GM12878 (cell line): ENCODE data around the gene LMNTD2. TPM values are rescaled to one million over a fixed set of nuclear protein-coding genes. Genes with fewer than 3 reads are reported as not detected.

Experiments used
- ATF3 ChIP-seq: IDR thresholded peaks from 2 replicates; pipeline ENCODE4 v1.6.1; 2011; ENCODE audit warnings: low read depth, mild to moderate bottlenecking, low read length, moderate library complexity, borderline replicate concordance; ENCODE audit errors: extremely low read depth
- ATF7 ChIP-seq: fragments of 450-650 bp; IDR thresholded peaks from 2 replicates; pipeline ENCODE4 v1.6.1; 2016; ENCODE audit warnings: low read depth, mild to moderate bottlenecking
- BACH1 ChIP-seq: fragments of 450-650 bp; IDR thresholded peaks from 2 replicates; pipeline ENCODE4 v1.6.1; 2017; ENCODE audit warnings: mild to moderate bottlenecking, borderline replicate concordance
- CBFB ChIP-seq: IDR thresholded peaks from 2 replicates; pipeline ENCODE4 v1.6.1; 2016; ENCODE audit warnings: antibody characterized with exemption, low read depth
- CBX5 ChIP-seq: sonication (generic); IDR thresholded peaks from 2 replicates; pipeline ENCODE4 v1.6.1; 2016; ENCODE audit warnings: low read depth, moderate library complexity, mild to moderate bottlenecking, inconsistent platforms
- CEBPB ChIP-seq, 2 experiments: fragments of 150-350 bp in 1 of 2; IDR thresholded peaks; 2 replicates each; pipeline ENCODE4 v1.6.1; 2012 to 2014; ENCODE audit warnings: low read depth in 2 of 2, low read length in 2 of 2, borderline replicate concordance in 1 of 2, inconsistent platforms in 1 of 2
- CREB1 ChIP-seq: IDR thresholded peaks from 2 replicates; pipeline ENCODE4 v1.6.1; 2012; ENCODE audit warnings: low read depth, mild to moderate bottlenecking, inconsistent platforms
- CREM ChIP-seq: IDR thresholded peaks from 2 replicates; pipeline ENCODE4 v1.6.1; 2014; ENCODE audit warnings: antibody characterized with exemption, low read depth
- E2F8 ChIP-seq: fragments of 450-650 bp; IDR thresholded peaks from 2 replicates; pipeline ENCODE4 v1.6.1; 2018; ENCODE audit warnings: mild to moderate bottlenecking, low read depth, moderate library complexity; ENCODE audit not compliant: partially characterized antibody
- EGR1 ChIP-seq, 2 experiments: IDR thresholded peaks; 1 replicate in 1 of 2; 2 replicates in 1 of 2; pipeline ENCODE4 v1.6.1; 2011 to 2012; ENCODE audit warnings: low read depth in 2 of 2, low read length in 2 of 2, borderline replicate concordance in 1 of 2, mild to moderate bottlenecking in 1 of 2, moderate library complexity in 1 of 2
- FOXM1 ChIP-seq: IDR thresholded peaks from 2 replicates; pipeline ENCODE4 v1.6.1; 2012; ENCODE audit warnings: low read depth, mild to moderate bottlenecking, inconsistent platforms, low read length, moderate library complexity
- KLF5 ChIP-seq: fragments of 450-650 bp; IDR thresholded peaks from 2 replicates; pipeline ENCODE4 v1.6.1; 2014; ENCODE audit warnings: mild to moderate bottlenecking; ENCODE audit not compliant: partially characterized antibody
- MAX ChIP-seq: IDR thresholded peaks from 2 replicates; pipeline ENCODE4 v1.6.1; 2012; ENCODE audit warnings: low read depth, low read length, improper control_type of control experiment
- MTA3 ChIP-seq: IDR thresholded peaks from 2 replicates; pipeline ENCODE4 v1.6.1; 2012; ENCODE audit warnings: low read length, inconsistent platforms, borderline replicate concordance
- MXI1 ChIP-seq: fragments of 150-350 bp; IDR thresholded peaks from 2 replicates; pipeline ENCODE4 v1.6.1; 2011; ENCODE audit warnings: low read depth, mild to moderate bottlenecking, inconsistent platforms, low read length, improper control_type of control experiment
- NFYA ChIP-seq: IDR thresholded peaks from 2 replicates; pipeline ENCODE4 v1.6.1; 2011; ENCODE audit warnings: low read depth, mild to moderate bottlenecking, low read length, improper control_type of control experiment, borderline replicate concordance
- NRF1 ChIP-seq: conservative IDR thresholded peaks from 2 replicates; pipeline ENCODE4 v1.6.1; 2011; ENCODE audit warnings: mild to moderate bottlenecking, low read depth, low read length, improper control_type of control experiment
- PAX8 ChIP-seq: fragments of 450-650 bp; IDR thresholded peaks from 2 replicates; pipeline ENCODE4 v1.6.1; 2017; ENCODE audit warnings: mild to moderate bottlenecking, moderate library complexity
- POLR2AphosphoS2 ChIP-seq: IDR thresholded peaks from 2 replicates; pipeline ENCODE4 v1.6.1; 2011; ENCODE audit warnings: low read depth, mild to moderate bottlenecking, low read length, improper control_type of control experiment, moderate library complexity
- RAD51 ChIP-seq: fragments of 450-650 bp; IDR thresholded peaks from 2 replicates; pipeline ENCODE4 v1.6.1; 2016; ENCODE audit warnings: moderate library complexity, mild to moderate bottlenecking, inconsistent platforms
- SIN3A ChIP-seq: IDR thresholded peaks from 2 replicates; pipeline ENCODE4 v1.6.1; 2012; ENCODE audit warnings: low read depth, low read length, improper control_type of control experiment
- STAT1 ChIP-seq: fragments of 450-650 bp; conservative IDR thresholded peaks from 2 replicates; pipeline ENCODE4 v1.6.1; 2014; ENCODE audit warnings: antibody characterized with exemption, mild to moderate bottlenecking
- STAT3 ChIP-seq: IDR thresholded peaks from 2 replicates; pipeline ENCODE4 v1.6.1; 2011; ENCODE audit warnings: low read depth, low read length, improper control_type of control experiment
- TAF1 ChIP-seq: IDR thresholded peaks from 2 replicates; pipeline ENCODE4 v1.6.1; 2011; ENCODE audit warnings: mild to moderate bottlenecking, low read depth, low read length, borderline replicate concordance
- TCF12 ChIP-seq: IDR thresholded peaks from 2 replicates; pipeline ENCODE4 v1.6.1; 2011; ENCODE audit warnings: low read depth, mild to moderate bottlenecking, low read length
- YBX1 ChIP-seq: fragments of 450-650 bp; IDR thresholded peaks from 2 replicates; pipeline ENCODE4 v1.6.1; 2016; ENCODE audit warnings: antibody characterized with exemption
- ZNF217 ChIP-seq: fragments of 450-650 bp; IDR thresholded peaks from 2 replicates; pipeline ENCODE4 v1.6.1; 2017; ENCODE audit warnings: antibody characterized with exemption, mild to moderate bottlenecking
- ZZZ3 ChIP-seq: IDR thresholded peaks from 2 replicates; pipeline ENCODE4 v1.6.1; 2011; ENCODE audit warnings: low read depth; ENCODE audit not compliant: control insufficient read depth, insufficient read length
- polyA plus RNA-seq, 11 experiments: library from polyadenylated mRNA; depleted of rRNA in 4 of 11; unstranded in 6 of 11; stranded (reverse) in 5 of 11; fragments of >200 nt; fragmentation: Nextera tagmentation in 4 of 11; fragmentation: Illumina TruSeq in 1 of 11; extraction: Ambion mirVana in 4 of 11; extraction: Trizol in 1 of 11; gene quantifications; 1 replicate in 1 of 11; 2 replicates in 10 of 11; pipeline versions ENCODE4 v1.2.1 to v1.2.3, GENCODE V29; 2011 to 2016; ENCODE audit warnings: inconsistent platforms in 2 of 11, missing spikeins in 2 of 11, low read depth in 1 of 11
- total RNA-seq, 4 experiments: library from RNA; depleted of rRNA in 3 of 4; stranded (reverse); fragments of >200 nt in 3 of 4; fragmentation: Illumina TruSeq in 1 of 4; extraction: Trizol in 1 of 4; gene quantifications; 2 replicates each; pipeline versions ENCODE4 v1.2.1 to v1.2.3, GENCODE V29; 2013 to 2021

LMNTD2 gene
- total and polyA plus RNA-seq, 10 of the 15 experiments (the other 5 are each of a cell fraction or from before 2014, with no cell fraction given): 0.22 to 4.1 (median 1.3) TPM; not detected in 2

GRCh38 chr11:536841-537621 is 23.5 kb downstream of the LMNTD2 start, which contains the start of gene LRRC56 (continued):
- TF ChIP-seq FOXM1 (no peak), ZZZ3 (no peak), CREM (no peak; the same call in 1 of the 2 replicates), YBX1 (no peak), TAF1 (peak; percentile 58; the same call in 1 of the 2 replicates), MXI1 (peak; percentile 98), MAX (peak; percentile 93), NRF1 (no peak), EGR1 (IDR thresholded peaks at IDR 0.05; ENCODE audit: borderline replicate concordance in 1 of 2, low read depth in 2 of 2, low read length in 2 of 2) (peak; percentile 75 to 93), ATF7 (0 out of 2 replicates have a peak, but pooled peaks have one; percentile 11), MTA3 (no peak), E2F8 (no peak), PAX8 (no peak), ZNF217 (0 out of 2 replicates have a peak, but pooled peaks have one; percentile 40), ATF3 (peak; percentile 65; the same call in 1 of the 2 replicates), RAD51 (peak; percentile 88), STAT1 (0 out of 2 replicates have a peak, but pooled peaks have one; percentile 56), CREB1 (peak; percentile 44; the same call in 1 of the 2 replicates), KLF5 (peak; percentile 50), STAT3 (no peak), CEBPB (IDR thresholded peaks at IDR 0.05; ENCODE audit: borderline replicate concordance in 1 of 2, low read depth in 2 of 2, low read length in 2 of 2) (no peak), CBX5 (no peak), BACH1 (peak; percentile 99), CBFB (no peak; the same call in 1 of the 2 replicates), SIN3A (peak; percentile 75; the same call in 1 of the 2 replicates), TCF12 (no peak), POLR2AphosphoS2 (no peak), NFYA (no peak)
